Measurements from ENCODE around the gene UXT. TPM values are rescaled to one million over a fixed set of nuclear protein-coding genes. Genes with fewer than 3 reads are reported as not detected.

UXT gene
- total and polyA plus RNA-seq, 4 donors: 34.0 to 99.0 (median 65.3) TPM

- DNase-seq (ENCODE audit: low spot score): no peak
- H3K27me3 ChIP-seq (ENCODE audit: control insufficient read depth in 4 of 4, insufficient read depth in 4 of 4, low read length in 3 of 4): no peaks in the 10 kb centered on the region
- H3K9me3 ChIP-seq (ENCODE audit: control insufficient read depth in 4 of 4, low read length in 3 of 4): no peaks in the 10 kb centered on the region
- H3K4me3 ChIP-seq (ENCODE audit: low read depth in 1 of 3, low read length in 3 of 3): no peak overlapping the region
- peaks cover 0 to 3% (median 0%) of the 10 kb centered on the region in 4 donors for H3K4me1 ChIP-seq (ENCODE audit: control insufficient read depth in 4 of 4, insufficient read depth in 4 of 4, low read length in 3 of 4)
- no peak overlapping the region for H3K27ac ChIP-seq (ENCODE audit: low read depth in 1 of 2, low read length in 2 of 2)
- no peaks in the 10 kb centered on the region for H3K36me3 ChIP-seq (ENCODE audit: control insufficient read depth in 4 of 4, insufficient read depth in 3 of 4, low read depth in 1 of 4, low read length in 3 of 4)
- WGBS: 75% methylated on average over 5 of the region's 5 CpGs
- TF ChIP-seq HNF4A (conservative IDR thresholded peaks at IDR 0.05) (no peak), TAF1 (conservative IDR thresholded peaks at IDR 0.05) (no peak), REST (IDR thresholded peaks at IDR 0.05) (no peak), HNF4G (IDR thresholded peaks at IDR 0.05) (no peak), ZBTB33 (IDR thresholded peaks at IDR 0.05) (no peak), RXRA (IDR thresholded peaks at IDR 0.05) (no peak), JUND (IDR thresholded peaks at IDR 0.05) (no peak), CTCF (IDR thresholded peaks at IDR 0.05; ENCODE audit: low read depth, low read length, missing input control) (no peak), SP1 (IDR thresholded peaks at IDR 0.05) (no peak), EGR1 (IDR thresholded peaks at IDR 0.05; ENCODE audit: low read depth in 2 of 2) (no peak), NR2F2 (IDR thresholded peaks at IDR 0.05) (no peak), MAX (IDR thresholded peaks at IDR 0.05) (no peak), FOXA1 (IDR thresholded peaks at IDR 0.05) (no peak), FOXA2 (IDR thresholded peaks at IDR 0.05) (no peak), RAD21 (IDR thresholded peaks at IDR 0.05) (no peak), YY1 (IDR thresholded peaks at IDR 0.05) (no peak), ATF3 (IDR thresholded peaks at IDR 0.05) (no peak), GABPA (IDR thresholded peaks at IDR 0.05 in 1 of 2, conservative IDR thresholded peaks at IDR 0.05 in 1 of 2) (no peak)
- H3K9ac ChIP-seq (ENCODE audit: low read depth in 1 of 2, low read length in 2 of 2): no peak overlapping the region
Measured at GRCh38 chrX:47614618-47615017, 44.4 kb downstream of the UXT start.

All from liver (tissue), 9 donors.